Dendritic cell treated with granulocyte-macrophage colony-stimulating factor and Interleukin-4, amounts not matched to agents 40 ng/mL and 50 ng/mL, for 4 days (primary cell): ENCODE data around the gene MCTP1.
"Not testable (repeated sequence)": the region's sequence is repeated elsewhere in the genome, so short reads cannot be mapped to it uniquely, and the experiment has no call there.

ENCODE experiments used
- H3K27ac Mint-ChIP-seq: one replicate; pipeline ENCODE4 v1.8.0; 2022; ENCODE audit warnings: mild to moderate bottlenecking, mixed read lengths
- H3K27me3 Mint-ChIP-seq: one replicate; pipeline ENCODE4 v1.8.0; 2022; ENCODE audit warnings: mild to moderate bottlenecking, mixed read lengths
- H3K36me3 Mint-ChIP-seq: one replicate; pipeline ENCODE4 v1.8.0; 2022; ENCODE audit warnings: low read depth, mixed read lengths
- H3K4me1 Mint-ChIP-seq: one replicate; pipeline ENCODE4 v1.8.0; 2022; ENCODE audit warnings: low read depth, mixed read lengths
- H3K4me3 Mint-ChIP-seq: one replicate; pipeline ENCODE4 v1.8.0; 2022; ENCODE audit warnings: mild to moderate bottlenecking, moderate library complexity, mixed read lengths
- H3K9me3 Mint-ChIP-seq: one replicate; pipeline ENCODE4 v1.8.0; 2022; ENCODE audit warnings: mixed read lengths
- intact Hi-C: fragments of 100-400 bp; cut with micrococcal nuclease; formaldehyde crosslinking; loops from one replicate; pipeline ENCODE4 v1.15.0; 2022

MCTP1 gene

GRCh38 chr5:94977437-94977836, 307.5 kb downstream of the MCTP1 start:
- Mint-ChIP-seq H3K4me1 (peaks cover 6% of the 10 kb centered on the region), H3K27me3 (no peaks in the 10 kb centered on the region), H3K4me3 (no peak overlapping the region), H3K9me3 (peaks cover 34% of the 10 kb centered on the region), H3K36me3 (peaks cover 12% of the 10 kb centered on the region), H3K27ac (no peak overlapping the region)
- intact Hi-C loops, result no loop called here

- Mint-ChIP-seq H3K27me3 (no peaks in the 10 kb centered on the region), H3K27ac (no peak overlapping the region), H3K9me3 (peaks cover 34% of the 10 kb centered on the region), H3K4me1 (peaks cover 6% of the 10 kb centered on the region), H3K4me3 (no peak overlapping the region), H3K36me3 (peaks cover 12% of the 10 kb centered on the region)
- intact Hi-C loops, result no loop called here
Observed at GRCh38 chr5:94976853-94977252, 308.0 kb downstream of the MCTP1 start.

- Mint-ChIP-seq H3K4me3 (no peak overlapping the region), H3K9me3 (peaks cover 24% of the 10 kb centered on the region), H3K27ac (no peak overlapping the region), H3K4me1 (peaks cover 5% of the 10 kb centered on the region), H3K27me3 (no peaks in the 10 kb centered on the region), H3K36me3 (peaks cover 12% of the 10 kb centered on the region)
- intact Hi-C loops, result no loop called here
Observed at GRCh38 chr5:94972268-94972667, 312.6 kb downstream of the MCTP1 start.

GRCh38 chr5:94969174-94969573, 315.7 kb downstream of the MCTP1 start:
- H3K36me3 Mint-ChIP-seq, result peaks cover 5% of the 10 kb centered on the region
- intact Hi-C loops, result no loop called here
- peaks cover 5% of the 10 kb centered on the region for H3K4me1 Mint-ChIP-seq
- no peak overlapping the region for H3K4me3 Mint-ChIP-seq
- H3K27ac Mint-ChIP-seq, result no peak overlapping the region
- peaks cover 6% of the 10 kb centered on the region for H3K9me3 Mint-ChIP-seq
- H3K27me3 Mint-ChIP-seq, result no peaks in the 10 kb centered on the region

GRCh38 chr5:94968507-94969095, 316.3 kb downstream of the MCTP1 start:
- Mint-ChIP-seq H3K27ac (no peak overlapping the region), H3K4me3 (no peak overlapping the region), H3K27me3 (no peaks in the 10 kb centered on the region), H3K9me3 (peaks cover 6% of the 10 kb centered on the region), H3K36me3 (peaks cover 5% of the 10 kb centered on the region), H3K4me1 (peaks cover 5% of the 10 kb centered on the region)
- intact Hi-C loops, result loop anchor here (1.0 kb wide), 2 partner anchors 271 to 293 kb away; no protein-coding TSS in a partner anchor

GRCh38 chr5:94967525-94967924, 317.4 kb downstream of the MCTP1 start:
- Mint-ChIP-seq H3K4me3 (no peak overlapping the region), H3K36me3 (peaks cover 5% of the 10 kb centered on the region), H3K4me1 (peaks cover 5% of the 10 kb centered on the region), H3K27ac (no peak overlapping the region), H3K27me3 (no peaks in the 10 kb centered on the region), H3K9me3 (peaks cover 6% of the 10 kb centered on the region)
- intact Hi-C loops, result no loop called here

- H3K4me1 Mint-ChIP-seq, H3K4me3 Mint-ChIP-seq, intact Hi-C loops, H3K36me3 Mint-ChIP-seq, H3K27me3 Mint-ChIP-seq, H3K27ac Mint-ChIP-seq: not testable (repeated sequence)
- peaks cover 31% of the 10 kb centered on the region for H3K9me3 Mint-ChIP-seq
Observed at GRCh38 chr5:94959279-94959678, 325.6 kb downstream of the MCTP1 start.

GRCh38 chr5:94945656-94946055, 339.2 kb downstream of the MCTP1 start:
- intact Hi-C loops, result no loop called here
- H3K4me1 Mint-ChIP-seq, result peaks cover 20% of the 10 kb centered on the region
- H3K36me3 Mint-ChIP-seq, result peaks cover 8% of the 10 kb centered on the region
- H3K4me3 Mint-ChIP-seq, result no peak overlapping the region
- H3K9me3 Mint-ChIP-seq, result no peaks in the 10 kb centered on the region
- H3K27ac Mint-ChIP-seq, result no peak overlapping the region
- no peaks in the 10 kb centered on the region for H3K27me3 Mint-ChIP-seq

GRCh38 chr5:94944160-94944559, 340.7 kb downstream of the MCTP1 start:
- no peaks in the 10 kb centered on the region for H3K9me3 Mint-ChIP-seq
- no peak overlapping the region for H3K4me3 Mint-ChIP-seq
- peaks cover 20% of the 10 kb centered on the region for H3K4me1 Mint-ChIP-seq
- H3K27ac Mint-ChIP-seq, result no peak overlapping the region
- H3K36me3 Mint-ChIP-seq, result peaks cover 11% of the 10 kb centered on the region
- no peaks in the 10 kb centered on the region for H3K27me3 Mint-ChIP-seq
- intact Hi-C loops, result no loop called here

- Mint-ChIP-seq H3K4me3 (no peak overlapping the region), H3K9me3 (no peaks in the 10 kb centered on the region), H3K27me3 (no peaks in the 10 kb centered on the region), H3K4me1 (peaks cover 9% of the 10 kb centered on the region), H3K27ac (no peak overlapping the region), H3K36me3 (peaks cover 30% of the 10 kb centered on the region)
- intact Hi-C loops, result no loop called here
Observed at GRCh38 chr5:94941122-94941755, 343.7 kb downstream of the MCTP1 start.

GRCh38 chr5:94932259-94932658, 352.6 kb downstream of the MCTP1 start:
- Mint-ChIP-seq H3K4me1 (no peaks in the 10 kb centered on the region), H3K27ac (no peak overlapping the region), H3K36me3 (peaks cover 4% of the 10 kb centered on the region), H3K9me3 (no peaks in the 10 kb centered on the region), H3K27me3 (no peaks in the 10 kb centered on the region), H3K4me3 (no peak overlapping the region)
- intact Hi-C loops, result no loop called here

- Mint-ChIP-seq H3K27ac (no peak overlapping the region), H3K4me1 (no peaks in the 10 kb centered on the region), H3K36me3 (no peaks in the 10 kb centered on the region), H3K4me3 (no peak overlapping the region), H3K9me3 (no peaks in the 10 kb centered on the region), H3K27me3 (no peaks in the 10 kb centered on the region)
- intact Hi-C loops, result no loop called here
Observed at GRCh38 chr5:94928891-94929290, 356.0 kb downstream of the MCTP1 start.

GRCh38 chr5:94920570-94920969, 364.3 kb downstream of the MCTP1 start:
- intact Hi-C loops, result no loop called here
- Mint-ChIP-seq H3K27me3 (no peaks in the 10 kb centered on the region), H3K36me3 (peaks cover 13% of the 10 kb centered on the region), H3K4me3 (no peak overlapping the region), H3K27ac (no peak overlapping the region), H3K4me1 (no peaks in the 10 kb centered on the region), H3K9me3 (no peaks in the 10 kb centered on the region)

- intact Hi-C loops, result no loop called here
- no peaks in the 10 kb centered on the region for H3K4me1 Mint-ChIP-seq
- no peak overlapping the region for H3K27ac Mint-ChIP-seq
- peaks cover 4% of the 10 kb centered on the region for H3K36me3 Mint-ChIP-seq
- H3K27me3 Mint-ChIP-seq, result no peaks in the 10 kb centered on the region
- H3K4me3 Mint-ChIP-seq, result no peak overlapping the region
- no peaks in the 10 kb centered on the region for H3K9me3 Mint-ChIP-seq
Observed at GRCh38 chr5:94916619-94917018, 368.3 kb downstream of the MCTP1 start.

GRCh38 chr5:94911276-94911675, 373.6 kb downstream of the MCTP1 start:
- Mint-ChIP-seq H3K9me3 (no peaks in the 10 kb centered on the region), H3K27me3 (no peaks in the 10 kb centered on the region), H3K4me1 (no peaks in the 10 kb centered on the region), H3K4me3 (no peak overlapping the region), H3K36me3 (peaks cover 24% of the 10 kb centered on the region), H3K27ac (no peak overlapping the region)
- intact Hi-C loops, result no loop called here
